HG03108 (cell line): ENCODE results near the gene NACC1.
"Not testable (repeated sequence)": the region's sequence is repeated elsewhere in the genome, so short reads cannot be mapped to it uniquely, and the experiment has no call there.

Experiments
- ATAC-seq: cut with Tn5 transposase; IDR thresholded peaks from one replicate; pipeline ENCODE4 v1.9.1; 2021; ENCODE audit warnings: moderate library complexity; ENCODE audit not compliant: unreplicated experiment

NACC1 gene

DNA sequence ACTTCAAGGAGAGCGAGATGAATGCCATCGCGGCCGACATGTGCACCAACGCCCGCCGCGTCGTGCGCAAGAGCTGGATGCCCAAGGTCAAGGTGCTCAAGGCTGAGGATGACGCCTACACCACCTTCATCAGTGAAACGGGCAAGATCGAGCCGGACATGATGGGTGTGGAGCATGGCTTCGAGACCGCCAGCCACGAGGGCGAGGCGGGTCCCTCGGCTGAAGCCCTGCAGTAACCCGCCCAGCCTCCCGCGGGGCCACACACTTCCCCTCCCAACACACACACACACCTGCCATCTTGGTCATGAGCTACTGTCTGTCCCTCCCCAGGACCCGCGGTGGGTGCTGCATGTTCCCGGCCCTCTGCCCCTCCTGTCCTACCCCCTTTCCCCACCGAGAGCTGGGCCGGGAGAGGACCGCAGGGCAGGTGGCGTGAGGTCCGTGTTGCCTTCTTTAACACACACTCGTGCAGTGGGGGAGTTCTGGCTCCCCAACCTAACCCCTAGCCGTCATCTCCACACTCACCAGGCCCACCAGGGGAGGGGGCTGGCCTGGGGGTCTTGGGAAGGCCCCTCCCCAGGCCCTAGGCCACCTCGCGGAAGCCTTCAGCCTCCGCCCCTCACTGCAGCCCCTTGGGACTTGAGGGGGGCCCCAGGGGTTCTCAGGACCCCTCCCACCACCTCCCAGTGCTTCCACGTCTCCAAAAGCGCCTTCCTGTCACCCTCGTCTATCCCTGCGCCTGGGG lies 20.3 kb downstream of the NACC1 start:
- ATAC-seq, result no peak

GRCh38 chr19:13138916-13139198 lies 20.8 kb downstream of the NACC1 start:
- ATAC-seq, result no peak

DNA sequence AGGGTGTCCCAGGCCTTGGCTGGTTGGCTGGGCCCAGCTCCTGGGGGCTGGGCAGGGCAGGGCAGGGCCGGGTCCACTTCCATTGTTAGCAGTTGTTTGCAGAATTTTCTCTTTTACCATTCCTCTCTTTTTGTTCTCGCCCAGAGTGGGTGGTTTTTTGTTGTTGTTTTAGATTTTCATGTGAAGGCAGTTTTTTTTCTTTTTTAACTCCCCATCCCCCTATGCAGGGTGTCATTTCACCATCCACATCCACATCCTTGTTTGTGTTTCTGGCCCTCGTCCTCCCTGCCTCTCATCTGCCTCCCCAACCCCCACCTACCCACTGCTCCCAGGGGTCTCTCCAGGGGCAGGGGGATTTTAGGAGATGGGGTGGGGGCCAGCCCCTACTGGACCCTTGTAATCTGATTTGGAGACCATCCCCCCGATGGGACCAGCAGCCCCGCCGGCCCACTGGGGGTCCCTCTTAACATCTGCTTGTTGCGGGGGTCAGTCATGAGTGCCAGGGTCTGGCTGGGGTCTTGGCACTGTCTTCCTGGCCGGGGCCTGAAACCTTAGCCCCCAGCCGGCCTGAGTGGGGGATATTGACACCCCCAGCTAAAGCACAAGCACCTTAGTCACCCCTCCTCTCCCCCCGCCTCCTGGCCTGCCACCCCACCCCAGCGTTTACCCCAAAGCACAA lies 21.7 kb downstream of the NACC1 start:
- ATAC-seq, result no peak

- no peak for ATAC-seq
Observed at GRCh38 chr19:13146763-13147563, 28.9 kb downstream of the NACC1 start.

DNA sequence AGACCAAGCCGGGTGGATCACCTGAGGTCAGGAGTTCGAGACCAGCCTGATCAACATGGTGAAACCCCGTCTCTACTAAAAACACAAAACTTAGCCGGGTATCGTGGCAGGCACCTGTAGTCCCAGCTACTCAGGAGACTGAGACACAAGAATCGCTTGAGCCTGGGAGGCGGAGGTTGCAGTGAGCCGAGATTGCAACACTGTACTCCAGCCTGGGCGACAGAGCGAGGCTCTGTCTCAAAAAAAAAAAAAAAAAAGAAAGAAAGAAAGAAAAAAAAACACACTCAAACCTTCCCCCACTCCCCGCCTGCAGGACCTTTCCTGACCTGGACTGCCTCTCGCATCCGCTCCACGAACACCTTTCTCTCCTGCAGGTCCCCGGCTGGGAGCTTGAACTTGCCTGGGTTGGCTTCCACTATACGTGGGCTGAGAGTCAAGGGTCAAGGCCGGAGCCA lies 31.1 kb downstream of the NACC1 start:
- ATAC-seq, result not testable (repeated sequence)

DNA sequence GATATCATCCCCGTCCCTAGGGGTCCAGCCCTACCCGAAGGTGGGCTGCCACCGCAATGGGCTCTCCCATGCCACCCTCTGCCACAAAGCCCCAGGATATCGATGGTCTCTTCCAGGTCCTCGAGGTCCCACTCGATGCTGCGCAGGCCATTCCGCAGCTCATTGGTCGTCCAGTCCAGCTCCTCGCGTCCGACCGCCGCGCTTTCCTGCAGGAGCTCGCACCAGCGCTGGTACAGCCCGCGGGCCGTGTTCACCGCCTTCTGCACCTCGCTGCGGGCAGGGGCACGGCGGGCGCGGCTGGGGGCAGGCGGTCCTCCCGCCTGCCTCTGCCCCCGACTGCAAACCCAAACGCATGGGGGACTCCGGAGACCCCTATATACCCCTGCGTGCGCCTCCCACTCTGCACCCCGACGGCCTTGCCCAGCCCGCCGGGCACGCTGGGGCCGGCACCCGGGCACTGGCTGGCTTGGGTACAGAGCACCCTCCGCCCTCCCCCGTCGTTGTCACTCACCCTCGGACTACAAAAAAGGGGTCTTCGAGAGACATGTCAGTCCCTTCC lies 31.6 kb downstream of the NACC1 start:
- ATAC-seq, result no peak

DNA sequence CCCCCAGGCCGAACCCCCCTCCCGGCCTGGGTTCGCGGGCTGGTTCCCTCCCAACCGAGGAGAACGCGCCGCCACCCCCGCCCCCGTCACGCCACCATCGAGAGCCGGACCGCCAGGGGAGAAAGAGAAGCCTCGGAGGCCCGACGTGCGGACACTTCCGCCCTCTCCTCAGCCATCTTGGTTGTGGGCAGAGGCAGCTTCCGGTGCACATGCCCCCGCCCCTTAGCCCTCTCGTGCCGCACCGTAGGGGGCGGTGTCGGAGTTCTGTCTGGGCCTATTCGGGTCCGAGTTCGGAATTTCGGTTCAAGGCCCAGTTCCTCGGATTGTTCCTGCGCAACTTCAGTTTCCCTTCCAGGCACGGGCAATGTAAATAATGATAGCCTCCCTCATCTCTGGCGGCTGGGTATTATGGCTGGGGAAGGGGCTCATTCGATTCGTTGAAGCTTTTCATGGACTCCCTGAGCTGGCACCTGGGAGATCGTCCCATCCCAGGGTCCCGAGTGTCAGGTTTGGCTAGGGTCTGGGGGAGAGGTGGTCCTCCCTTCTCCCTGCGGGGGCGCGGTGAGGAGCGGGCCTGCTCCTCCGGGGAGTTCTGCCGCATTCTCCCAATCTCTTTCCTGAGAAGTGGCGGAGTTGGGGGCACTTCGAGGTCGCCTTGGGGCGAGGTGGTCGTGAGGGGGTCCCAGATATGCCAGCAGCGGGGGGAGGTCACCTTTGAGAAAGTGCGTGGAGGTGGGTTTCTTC lies 32.3 kb downstream of the NACC1 start, which contains the start of the genes IER2 and STX10:
IER2 (plus strand) TSS at position 225 of the 744 bp plus-strand sequence. CDS start 2,776 bp downstream, outside the sequence.
STX10 (minus strand) TSS at position 189 of the 744 bp plus-strand sequence. CDS start 202 bp downstream, outside the sequence.
- ATAC-seq, result peak; percentile 39

DNA sequence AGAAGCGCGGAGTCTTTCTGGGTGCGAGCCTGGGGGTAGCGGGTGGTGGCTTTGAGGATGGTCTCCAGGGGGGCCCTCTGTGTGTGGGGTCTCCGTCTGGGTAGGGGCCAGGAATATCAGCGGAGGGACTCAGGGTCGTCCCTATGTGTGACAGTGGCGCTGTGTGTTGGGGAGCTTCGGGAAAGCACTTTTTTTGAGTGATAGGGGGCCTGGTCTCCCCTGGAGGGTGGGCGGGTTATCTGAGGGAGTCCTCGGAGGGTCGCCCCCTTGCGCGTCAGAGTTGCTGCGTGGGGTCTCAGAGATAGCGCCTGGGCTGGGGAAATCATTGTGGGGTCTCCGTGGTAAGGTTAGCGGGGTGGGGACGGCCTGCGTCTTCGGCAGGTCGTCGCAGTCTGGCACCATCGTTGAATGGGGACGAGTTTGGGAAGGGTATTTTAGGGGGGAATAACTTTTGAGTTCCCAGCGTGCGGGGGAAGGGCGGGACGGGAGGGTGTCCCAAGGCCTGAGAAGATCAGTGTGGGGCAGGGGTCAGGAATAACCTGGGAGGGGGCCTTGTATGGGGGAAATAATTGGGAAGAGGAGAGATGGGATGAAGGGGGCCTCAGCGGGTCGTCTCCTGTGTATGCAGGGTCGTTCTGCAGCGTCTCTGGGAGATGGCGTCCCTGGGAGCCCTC lies 33.0 kb downstream of the NACC1 start:
- no peak for ATAC-seq

GRCh38 chr19:13151605-13152355 lies 33.7 kb downstream of the NACC1 start:
- ATAC-seq, result peak; percentile 31

GRCh38 chr19:13152356-13152973 lies 34.4 kb downstream of the NACC1 start:
- peak; percentile 6 for ATAC-seq

- ATAC-seq, result peak; percentile 20
Observed at GRCh38 chr19:13152974-13153568, 35.0 kb downstream of the NACC1 start.

- ATAC-seq, result no peak
Observed at GRCh38 chr19:13153569-13154240, 35.6 kb downstream of the NACC1 start.

- no peak for ATAC-seq
Observed at GRCh38 chr19:13154241-13154778, 36.2 kb downstream of the NACC1 start.

DNA sequence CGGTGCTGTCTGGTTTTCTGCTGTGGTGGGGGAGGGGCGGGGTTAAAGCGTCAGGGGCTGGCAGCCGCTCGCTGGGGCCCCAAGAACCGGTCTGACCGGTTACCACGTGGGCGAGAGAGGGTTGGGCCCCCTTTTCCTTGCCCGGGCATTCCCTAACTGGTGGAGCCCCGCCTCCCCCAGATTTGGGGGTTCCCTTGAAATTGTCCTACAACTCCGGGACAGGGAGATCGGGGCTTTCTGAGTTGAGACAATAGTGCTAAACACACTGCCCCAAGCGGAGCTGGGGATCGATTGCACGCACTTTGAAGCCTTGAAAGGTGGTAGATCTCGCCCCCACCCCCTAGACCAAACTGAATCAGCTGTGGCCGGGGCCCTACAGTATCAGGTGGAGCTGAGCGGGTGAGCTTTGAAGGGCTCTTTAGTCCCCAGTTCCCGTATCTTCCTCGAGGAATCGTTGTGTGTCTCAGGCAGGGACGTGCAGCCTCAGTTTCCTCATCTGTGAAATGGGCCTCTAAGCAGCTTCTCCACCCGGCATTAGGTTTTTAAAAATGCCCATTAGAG lies 36.9 kb downstream of the NACC1 start:
- no peak for ATAC-seq

- no peak for ATAC-seq
Observed at GRCh38 chr19:13155472-13156359, 37.7 kb downstream of the NACC1 start.

- ATAC-seq, result no peak
Observed at GRCh38 chr19:13159713-13160112, 41.6 kb downstream of the NACC1 start.
